Astrocyte (in vitro differentiated cells and primary cell): ENCODE results near the gene SRP9.

Experiments used
- CTCF ChIP-seq: IDR thresholded peaks from 2 replicates; pipeline ENCODE4 v1.5.1; 2011; ENCODE audit warnings: low read depth, mild to moderate bottlenecking, inconsistent platforms, low read length, moderate library complexity; ENCODE audit not compliant: insufficient read depth
- EZH2 ChIP-seq: IDR thresholded peaks from 2 replicates; pipeline ENCODE4 v1.6.1; 2012; ENCODE audit warnings: mild to moderate bottlenecking, low read length, inconsistent platforms; ENCODE audit not compliant: insufficient read depth

GRCh38 chr1:225739542-225740107 is 38.0 kb upstream of the SRP9 start:
- no peak for TF ChIP-seq CTCF
- no peak for TF ChIP-seq EZH2
